ENCODE data around the gene SMAD4. TPM values are rescaled to one million over a fixed set of nuclear protein-coding genes. Genes with fewer than 3 reads are reported as not detected.

The SMAD4 gene
- total RNA-seq, 1 experiment from 2014 or later = 172 TPM

DNA sequence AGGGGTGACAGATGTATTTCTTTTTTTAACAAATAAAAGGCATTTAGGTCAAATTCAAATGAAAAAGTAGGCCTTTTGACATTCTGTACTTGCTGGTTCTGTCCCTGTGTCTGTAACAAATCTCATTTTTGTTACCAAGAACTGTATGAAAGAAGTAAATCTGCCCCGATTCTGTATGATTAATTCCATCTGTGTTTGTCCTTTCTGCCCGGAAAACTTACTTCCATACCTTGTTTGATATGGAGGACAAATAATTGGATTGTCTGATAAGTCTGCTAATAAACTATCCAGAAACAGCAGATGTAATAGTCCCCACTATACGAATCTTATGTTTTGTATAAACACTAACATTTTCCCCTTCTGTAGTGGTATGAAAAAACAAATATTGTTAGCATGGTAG, 97.7 kb downstream of the SMAD4 start:
- Histone ChIP-seq H2BK12ac (ENCODE audit: insufficient read length, low read depth, low read length) (no peak overlapping the region), H3K4me2 (ENCODE audit: insufficient read depth, insufficient read length, low read length) (no peak overlapping the region), H2BK120ac (ENCODE audit: low read depth, low read length, poor library complexity, severe bottlenecking) (no peak overlapping the region), H4K8ac (replicated peaks; ENCODE audit: insufficient read length, low read depth, low read length) (no peak overlapping the region), H2BK20ac (ENCODE audit: low read depth, low read length, poor library complexity, severe bottlenecking) (no peak overlapping the region), H3K56ac (ENCODE audit: insufficient read length, low read depth, low read length) (no peak overlapping the region), H3K14ac (ENCODE audit: insufficient read depth, low read length) (no peak overlapping the region), H3K79me1 (ENCODE audit: insufficient read depth, low read depth, low read length, poor library complexity, severe bottlenecking) (no peaks in the 10 kb centered on the region), H2AK5ac (ENCODE audit: insufficient read length, low read length) (no peak overlapping the region), H3K27ac (ENCODE audit: insufficient read length, low read depth, low read length) (no peak overlapping the region), H3K27me3 (ENCODE audit: insufficient read depth, low read length) (no peaks in the 10 kb centered on the region), H3K23me2 (ENCODE audit: insufficient read length, low read depth, low read length, poor library complexity, severe bottlenecking) (no peaks in the 10 kb centered on the region), H2AFZ (ENCODE audit: low read length) (no peak overlapping the region), H4K91ac (ENCODE audit: insufficient read length, low read depth, low read length) (no peak overlapping the region), H3T11ph (ENCODE audit: low read length) (no peak overlapping the region), H4K5ac (ENCODE audit: insufficient read length, low read depth, low read length) (no peak overlapping the region), H3K9me3 (ENCODE audit: control insufficient read depth, low read depth, low read length) (no peaks in the 10 kb centered on the region), H3K79me2 (ENCODE audit: insufficient read depth, low read length) (no peaks in the 10 kb centered on the region), H3K18ac (ENCODE audit: insufficient read length, low read depth, low read length) (no peak overlapping the region), H2BK15ac (ENCODE audit: low read depth, low read length) (no peak overlapping the region), H3K4me1 (ENCODE audit: insufficient read depth, low read length) (no peaks in the 10 kb centered on the region; the same call in 1 of the 2 replicates), H2BK5ac (ENCODE audit: insufficient read length, low read length) (no peak overlapping the region), H3K23ac (ENCODE audit: insufficient read length, low read depth, low read length) (no peak overlapping the region), H4K20me1 (ENCODE audit: control insufficient read depth, insufficient read depth, insufficient read length) (no peaks in the 10 kb centered on the region), H3K9ac (ENCODE audit: extremely low read depth, insufficient read length, low read length) (no peak overlapping the region), H3K4ac (ENCODE audit: low read depth, low read length) (no peak overlapping the region)
- H3K4me3 Mint-ChIP-seq = no peak overlapping the region
- no peak for TF ChIP-seq CTCF (conservative IDR thresholded peaks at IDR 0.05)
- no peak overlapping the region for H3K27ac Mint-ChIP-seq
- peaks cover 0 to 3% (median 0%) of the 10 kb centered on the region in 3 experiments; a peak in 3 of 7 replicates for H3K36me3 Mint-ChIP-seq (ENCODE audit: insufficient read depth in 1 of 3, low read depth in 3 of 3)
- H3K4me1 Mint-ChIP-seq = peaks cover 7 to 8% of the 10 kb centered on the region in 2 experiments; a peak in 3 of 4 replicates
- H3K9me3 Mint-ChIP-seq = peaks cover 3% of the 10 kb centered on the region in 2 experiments; a peak in 4 of 5 replicates
- WGBS (ENCODE audit: extremely low coverage, insufficient read length, low lambda C conversion rate) = no CpG with 5 or more reads among the region's 3 CpGs
- DNase-seq = no peak
- peaks cover 1% of the 10 kb centered on the region; the same call in 1 of the 2 replicates for H3K27me3 Mint-ChIP-seq (ENCODE audit: low read depth)

All from H9 (cell line).